HepG2 (cell line): Measurements from ENCODE around the gene DUS1L. TPM values are rescaled to one million over a fixed set of nuclear protein-coding genes. Genes with fewer than 3 reads are reported as not detected.
A peak's percentile ranks its signal among the peaks of the same experiment; 100 is the strongest.

Source experiments
- ATAD3A ChIP-seq: sonication (generic); formaldehyde crosslinking; IDR thresholded peaks from 2 replicates; pipeline ENCODE4 v1.4.0; 2020; ENCODE audit warnings: missing genetic modification reagents
- ATM ChIP-seq: fragments of 450-650 bp; IDR thresholded peaks from 2 replicates; pipeline ENCODE4 v1.7.1; 2017; ENCODE audit warnings: mild to moderate bottlenecking, borderline replicate concordance
- CAMTA2 ChIP-seq: sonication (generic); formaldehyde crosslinking; IDR thresholded peaks from 2 replicates; pipeline ENCODE4 v1.4.0; 2020; ENCODE audit warnings: mild to moderate bottlenecking, missing genetic modification reagents, borderline replicate concordance
- DR1 ChIP-seq: sonication (generic); formaldehyde crosslinking; IDR thresholded peaks from 2 replicates; pipeline ENCODE4 v1.8.0; 2021; ENCODE audit warnings: mild to moderate bottlenecking, missing genetic modification reagents, inconsistent platforms
- EED ChIP-seq: sonication (generic); formaldehyde crosslinking; IDR thresholded peaks from 2 replicates; pipeline ENCODE4 v1.5.0; 2020; ENCODE audit warnings: mild to moderate bottlenecking, missing genetic modification reagents
- ELF3 ChIP-seq: IDR thresholded peaks from 2 replicates; pipeline ENCODE4 v1.6.1; 2016; ENCODE audit warnings: missing genetic modification reagents, missing compliant biosample characterization
- FLYWCH1 ChIP-seq: sonication (generic); formaldehyde crosslinking; IDR thresholded peaks from 2 replicates; pipeline ENCODE4 v1.8.1; 2023; ENCODE audit warnings: mild to moderate bottlenecking, missing genetic modification reagents
- JUN ChIP-seq: sonication (generic); formaldehyde crosslinking; IDR thresholded peaks from 2 replicates; pipeline ENCODE4 v1.4.0; 2020; ENCODE audit warnings: mild to moderate bottlenecking, missing genetic modification reagents
- KDM2A ChIP-seq: sonication (generic); formaldehyde crosslinking; IDR thresholded peaks from 2 replicates; pipeline ENCODE4 v1.4.0; 2020; ENCODE audit warnings: low read depth, missing genetic modification reagents, borderline replicate concordance
- MAZ ChIP-seq, 2 experiments: sonication (generic) in 1 of 2; formaldehyde crosslinking in 1 of 2; IDR thresholded peaks; 2 replicates each; pipeline versions ENCODE4 v1.5.0 to v1.6.1; 2012 to 2020; ENCODE audit warnings: low read depth in 2 of 2, mild to moderate bottlenecking in 2 of 2, borderline replicate concordance in 1 of 2, improper control_type of control experiment in 1 of 2, low read length in 1 of 2, missing genetic modification reagents in 1 of 2, moderate library complexity in 1 of 2
- NCOA5 ChIP-seq: sonication (generic); formaldehyde crosslinking; IDR thresholded peaks from 2 replicates; pipeline ENCODE4 v1.4.0; 2020; ENCODE audit warnings: missing genetic modification reagents
- PHF20 ChIP-seq: sonication (generic); formaldehyde crosslinking; IDR thresholded peaks from 2 replicates; pipeline ENCODE4 v1.5.0; 2020; ENCODE audit warnings: mild to moderate bottlenecking, missing genetic modification reagents
- POLR2AphosphoS5 ChIP-seq: IDR thresholded peaks from 2 replicates; pipeline ENCODE4 v1.6.1; 2012; ENCODE audit warnings: low read depth, low read length
- RBM39 ChIP-seq: fragments of 200-400 bp; formaldehyde crosslinking; IDR thresholded peaks from one replicate; pipeline ENCODE4 v1.6.1; 2018; ENCODE audit warnings: antibody characterized with exemption, mild to moderate bottlenecking, low read depth, low read length; ENCODE audit not compliant: poor library complexity, severe bottlenecking
- RNF2 ChIP-seq: fragments of 450-650 bp; conservative IDR thresholded peaks from 2 replicates; pipeline ENCODE4 v1.6.1; 2016; ENCODE audit warnings: low read depth
- SMAD1 ChIP-seq: sonication (generic); formaldehyde crosslinking; IDR thresholded peaks from 2 replicates; pipeline ENCODE4 v1.4.0; 2020; ENCODE audit warnings: missing genetic modification reagents, low read depth, mild to moderate bottlenecking, borderline replicate concordance
- SPEN ChIP-seq: sonication (generic); formaldehyde crosslinking; IDR thresholded peaks from 2 replicates; pipeline ENCODE4 v1.5.1; 2020; ENCODE audit warnings: low read depth, mild to moderate bottlenecking, missing genetic modification reagents
- TOPORS ChIP-seq: sonication (generic); formaldehyde crosslinking; IDR thresholded peaks from 2 replicates; pipeline ENCODE4 v1.8.0; 2023; ENCODE audit warnings: mild to moderate bottlenecking, missing genetic modification reagents
- TSC22D2 ChIP-seq: sonication (generic); formaldehyde crosslinking; IDR thresholded peaks from 2 replicates; pipeline ENCODE4 v1.5.1; 2020; ENCODE audit warnings: missing genetic modification reagents, mild to moderate bottlenecking, borderline replicate concordance
- ZBTB26 ChIP-seq: IDR thresholded peaks from 2 replicates; pipeline ENCODE4 v1.6.1; 2016; ENCODE audit warnings: missing compliant biosample characterization, missing genetic modification reagents, borderline replicate concordance
- ZNF121 ChIP-seq: sonication (generic); formaldehyde crosslinking; IDR thresholded peaks from 2 replicates; pipeline ENCODE4 v1.5.0; 2020; ENCODE audit warnings: mild to moderate bottlenecking, missing genetic modification reagents
- ZNF296 ChIP-seq: sonication (generic); formaldehyde crosslinking; conservative IDR thresholded peaks from 2 replicates; pipeline ENCODE4 v1.5.0; 2020; ENCODE audit warnings: mild to moderate bottlenecking, missing genetic modification reagents
- ZNF431 ChIP-seq: sonication (generic); formaldehyde crosslinking; IDR thresholded peaks from 2 replicates; pipeline ENCODE4 v1.9.0; 2022; ENCODE audit warnings: missing genetic modification reagents, low read depth, mild to moderate bottlenecking, borderline replicate concordance
- ZNF709 ChIP-seq: sonication (generic); formaldehyde crosslinking; IDR thresholded peaks from 2 replicates; pipeline ENCODE4 v1.5.0; 2020; ENCODE audit warnings: mild to moderate bottlenecking, missing genetic modification reagents
- ZNF766 ChIP-seq: sonication (generic); formaldehyde crosslinking; IDR thresholded peaks from 2 replicates; pipeline ENCODE4 v1.5.0; 2020; ENCODE audit warnings: missing genetic modification reagents, borderline replicate concordance
- polyA plus RNA-seq, 8 experiments: library from polyadenylated mRNA; depleted of rRNA in 3 of 8; stranded (reverse) in 7 of 8; unstranded in 1 of 8; fragments of >200 nt; fragmentation: Illumina TruSeq in 4 of 8; extraction: Trizol in 4 of 8; gene quantifications; 2 replicates each; pipeline versions ENCODE4 v1.2.1 to v1.2.3, GENCODE V29; 2011 to 2016; ENCODE audit warnings: low read depth in 4 of 8, missing spikeins in 1 of 8, mixed read lengths in 1 of 8; ENCODE audit not compliant: insufficient read depth in 1 of 8
- total RNA-seq, 5 experiments: library from RNA; depleted of rRNA; stranded (reverse); fragments of >200 nt; fragmentation: Illumina TruSeq; extraction: Trizol; gene quantifications; 2 replicates each; pipeline ENCODE4 v1.2.3, GENCODE V29; 2016; ENCODE audit warnings: low read depth in 1 of 5
- TF ChIP-seq, protein P1 (sequence below): sonication (generic); formaldehyde crosslinking; IDR thresholded peaks from 2 replicates; pipeline ENCODE4 v1.4.0; 2020; ENCODE audit warnings: missing genetic modification reagents
- TF ChIP-seq, protein P2 (sequence below): sonication (generic); formaldehyde crosslinking; IDR thresholded peaks from 2 replicates; pipeline ENCODE4 v1.5.0; 2020; ENCODE audit warnings: mild to moderate bottlenecking, missing genetic modification reagents, moderate library complexity

The DUS1L gene
- total and polyA plus RNA-seq, 2 of the 13 experiments (the other 11 are each of a cell fraction or from before 2014, with no cell fraction given), result 81.0 to 109 TPM

DNA sequence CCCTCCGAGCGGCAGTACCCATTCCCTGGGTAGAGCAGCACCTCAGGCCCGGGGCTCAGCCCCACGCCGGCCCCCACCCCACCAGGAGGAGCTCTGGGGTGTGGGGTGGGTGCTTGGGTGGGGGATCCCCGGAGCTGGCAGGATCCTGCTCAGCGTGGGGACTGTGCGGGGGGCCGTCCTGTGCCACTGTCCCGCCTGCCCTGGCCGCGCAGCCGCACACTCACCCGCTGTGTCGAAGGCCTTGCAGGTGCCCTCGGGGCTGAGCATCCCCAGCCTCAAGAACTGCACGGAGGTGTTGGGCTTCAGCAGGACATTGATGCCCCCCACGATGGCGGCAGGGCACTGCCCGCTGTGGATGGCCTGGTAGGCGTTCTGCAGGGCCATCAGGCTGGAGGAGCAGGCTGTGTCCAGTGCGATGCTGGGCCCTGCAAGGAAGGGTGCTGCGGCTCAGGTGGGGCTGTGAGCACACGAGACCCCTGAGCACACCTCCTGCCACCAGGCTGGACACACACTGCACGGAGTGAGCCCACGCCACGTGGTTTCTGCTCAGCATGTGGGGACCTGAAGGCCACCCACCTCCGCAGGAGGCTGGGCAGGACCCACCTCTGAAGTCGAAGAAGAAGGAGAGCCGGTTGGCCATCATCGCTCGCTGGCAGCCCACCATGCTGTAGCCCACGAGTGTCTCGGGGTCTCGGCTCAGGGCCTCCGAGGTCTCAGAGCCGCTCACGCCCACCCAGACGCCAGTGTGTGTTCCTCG is 27.6 kb upstream of the DUS1L start (continued):
- TF ChIP-seq EED (CRISPR knock-in tag), result no peak
- no peak for TF ChIP-seq FLYWCH1
- TF ChIP-seq TSC22D2 (CRISPR knock-in tag), result no peak
- TF ChIP-seq ATAD3A (CRISPR knock-in tag), result no peak
- TF ChIP-seq RNF2, result no peak
- TF ChIP-seq NCOA5 (CRISPR knock-in tag), result no peak
- TF ChIP-seq ZNF431 (CRISPR knock-in tag), result no peak
- TF ChIP-seq ZNF296, result no peak
- TF ChIP-seq RBM39, result peak; percentile 14
- TF ChIP-seq ATM, result no peak
- TF ChIP-seq, protein P1, sequence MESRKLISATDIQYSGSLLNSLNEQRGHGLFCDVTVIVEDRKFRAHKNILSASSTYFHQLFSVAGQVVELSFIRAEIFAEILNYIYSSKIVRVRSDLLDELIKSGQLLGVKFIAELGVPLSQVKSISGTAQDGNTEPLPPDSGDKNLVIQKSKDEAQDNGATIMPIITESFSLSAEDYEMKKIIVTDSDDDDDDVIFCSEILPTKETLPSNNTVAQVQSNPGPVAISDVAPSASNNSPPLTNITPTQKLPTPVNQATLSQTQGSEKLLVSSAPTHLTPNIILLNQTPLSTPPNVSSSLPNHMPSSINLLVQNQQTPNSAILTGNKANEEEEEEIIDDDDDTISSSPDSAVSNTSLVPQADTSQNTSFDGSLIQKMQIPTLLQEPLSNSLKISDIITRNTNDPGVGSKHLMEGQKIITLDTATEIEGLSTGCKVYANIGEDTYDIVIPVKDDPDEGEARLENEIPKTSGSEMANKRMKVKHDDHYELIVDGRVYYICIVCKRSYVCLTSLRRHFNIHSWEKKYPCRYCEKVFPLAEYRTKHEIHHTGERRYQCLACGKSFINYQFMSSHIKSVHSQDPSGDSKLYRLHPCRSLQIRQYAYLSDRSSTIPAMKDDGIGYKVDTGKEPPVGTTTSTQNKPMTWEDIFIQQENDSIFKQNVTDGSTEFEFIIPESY (CRISPR knock-in tag), result no peak
- TF ChIP-seq, protein P2, sequence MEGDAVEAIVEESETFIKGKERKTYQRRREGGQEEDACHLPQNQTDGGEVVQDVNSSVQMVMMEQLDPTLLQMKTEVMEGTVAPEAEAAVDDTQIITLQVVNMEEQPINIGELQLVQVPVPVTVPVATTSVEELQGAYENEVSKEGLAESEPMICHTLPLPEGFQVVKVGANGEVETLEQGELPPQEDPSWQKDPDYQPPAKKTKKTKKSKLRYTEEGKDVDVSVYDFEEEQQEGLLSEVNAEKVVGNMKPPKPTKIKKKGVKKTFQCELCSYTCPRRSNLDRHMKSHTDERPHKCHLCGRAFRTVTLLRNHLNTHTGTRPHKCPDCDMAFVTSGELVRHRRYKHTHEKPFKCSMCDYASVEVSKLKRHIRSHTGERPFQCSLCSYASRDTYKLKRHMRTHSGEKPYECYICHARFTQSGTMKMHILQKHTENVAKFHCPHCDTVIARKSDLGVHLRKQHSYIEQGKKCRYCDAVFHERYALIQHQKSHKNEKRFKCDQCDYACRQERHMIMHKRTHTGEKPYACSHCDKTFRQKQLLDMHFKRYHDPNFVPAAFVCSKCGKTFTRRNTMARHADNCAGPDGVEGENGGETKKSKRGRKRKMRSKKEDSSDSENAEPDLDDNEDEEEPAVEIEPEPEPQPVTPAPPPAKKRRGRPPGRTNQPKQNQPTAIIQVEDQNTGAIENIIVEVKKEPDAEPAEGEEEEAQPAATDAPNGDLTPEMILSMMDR (CRISPR knock-in tag), result 0 out of 2 replicates have a peak, but pooled peaks have one; percentile 2
- TF ChIP-seq SPEN (CRISPR knock-in tag), result no peak
- no peak for TF ChIP-seq CAMTA2 (CRISPR knock-in tag)
- no peak for TF ChIP-seq ZNF121 (CRISPR knock-in tag)
- no peak for TF ChIP-seq DR1 (CRISPR knock-in tag)
- no peak for TF ChIP-seq JUN (CRISPR knock-in tag)
- TF ChIP-seq ZNF709 (CRISPR knock-in tag), result no peak
- no peak for TF ChIP-seq MAZ (IDR thresholded peaks at IDR 0.05; ENCODE audit: borderline replicate concordance, low read depth, low read length)
- TF ChIP-seq MAZ (CRISPR knock-in tag; IDR thresholded peaks at IDR 0.05; ENCODE audit: low read depth), result no peak
- TF ChIP-seq KDM2A (CRISPR knock-in tag), result no peak
- TF ChIP-seq POLR2AphosphoS5, result no peak; the same call in 1 of the 2 replicates
- TF ChIP-seq PHF20 (CRISPR knock-in tag), result no peak
- no peak for TF ChIP-seq TOPORS (CRISPR knock-in tag)
- no peak for TF ChIP-seq ELF3 (CRISPR knock-in tag)
- TF ChIP-seq ZBTB26, result no peak
- no peak for TF ChIP-seq SMAD1 (CRISPR knock-in tag)
- no peak for TF ChIP-seq ZNF766
